H1 (cell line): ENCODE measurements around the gene C19orf38. TPM values are rescaled to one million over a fixed set of nuclear protein-coding genes. Genes with fewer than 3 reads are reported as not detected.

Experiments
- CTCF ChIA-PET: fragments of 300-600 bp; sonication (Branson Sonifier 250); formaldehyde crosslinking; loops from one replicate; lab custom pipeline; 2021; ENCODE audit not compliant: partially characterized antibody; lab: Charles Lee
- POLR2A ChIA-PET: fragments of 300-600 bp; sonication (Branson Sonifier 250); formaldehyde crosslinking; loops from one replicate; lab custom pipeline; 2021; ENCODE audit warnings: inconsistent platforms; ENCODE audit not compliant: partially characterized antibody; lab: Charles Lee
- DNase-seq, 2 experiments: peaks; one replicate each; pipeline versions ENCODE4 v3.0.0 to v3.0.0-alpha.2; 2010 to 2022; ENCODE audit warnings: low spot score in 2 of 2, low read depth in 1 of 2, mixed read lengths in 1 of 2
- FAIRE-seq: peaks from 2 replicates; lab custom pipeline; 2011; peaks lifted over from hg19 to GRCh38; lab: Jason Lieb, UNC
- H2AFZ ChIP-seq: 2 replicates; pipeline ENCODE4 v1.8.1; 2012; ENCODE audit warnings: low read length, inconsistent platforms
- H2AK5ac ChIP-seq: 2 replicates; pipeline ENCODE4 v1.6.1; 2013; ENCODE audit warnings: low read depth, low read length
- H2BK120ac ChIP-seq: replicated peaks from 2 replicates; pipeline ENCODE3; 2013; ENCODE audit warnings: low read depth, low read length, inconsistent platforms
- H2BK12ac ChIP-seq: 2 replicates; pipeline ENCODE4 v1.6.1; 2013; ENCODE audit warnings: low read depth, low read length
- H2BK15ac ChIP-seq: 2 replicates; pipeline ENCODE4 v1.6.1; 2013; ENCODE audit warnings: low read length
- H2BK20ac ChIP-seq: 2 replicates; pipeline ENCODE4 v1.6.1; 2013; ENCODE audit warnings: low read length
- H2BK5ac ChIP-seq: 2 replicates; pipeline ENCODE4 v1.6.1; 2013; ENCODE audit warnings: low read depth, low read length
- H3K14ac ChIP-seq: 2 replicates; pipeline ENCODE4 v1.6.1; 2013; ENCODE audit warnings: inconsistent platforms; ENCODE audit not compliant: insufficient read length
- H3K18ac ChIP-seq: 2 replicates; pipeline ENCODE4 v1.6.1; 2013; ENCODE audit warnings: low read length; ENCODE audit errors: extremely low read depth
- H3K23ac ChIP-seq: 2 replicates; pipeline ENCODE4 v1.6.1; 2013; ENCODE audit warnings: inconsistent platforms; ENCODE audit not compliant: insufficient read length
- H3K23me2 ChIP-seq: 2 replicates; pipeline ENCODE4 v1.6.1; 2013; ENCODE audit warnings: low read depth, low read length
- H3K27ac ChIP-seq: 2 replicates; pipeline ENCODE4 v1.6.1; 2011; ENCODE audit warnings: low read depth, low read length, inconsistent platforms
- H3K27me3 ChIP-seq, 4 experiments: replicated peaks in 1 of 4; 1 replicate in 1 of 4; 2 replicates in 3 of 4; pipeline versions ENCODE4 v1.6.1 to v1.8.1; 2011 to 2013; ENCODE audit warnings: low read length in 3 of 4, mild to moderate bottlenecking in 3 of 4, inconsistent platforms in 2 of 4, mixed read lengths in 2 of 4, moderate library complexity in 1 of 4; ENCODE audit not compliant: control insufficient read depth in 3 of 4, insufficient read depth in 3 of 4; ENCODE audit errors: extremely low read depth in 1 of 4
- H3K36me3 ChIP-seq, 4 experiments: 2 replicates each; pipeline versions ENCODE4 v1.6.1 to v1.8.1; 2011 to 2013; ENCODE audit warnings: mild to moderate bottlenecking in 4 of 4, low read length in 3 of 4, moderate library complexity in 2 of 4, control low read depth in 1 of 4, inconsistent platforms in 1 of 4; ENCODE audit not compliant: insufficient read depth in 4 of 4, control insufficient read depth in 2 of 4
- H3K4ac ChIP-seq: replicated peaks from 2 replicates; pipeline ENCODE3; 2013; ENCODE audit warnings: low read length, low read depth, mixed read lengths, inconsistent platforms; ENCODE audit not compliant: insufficient read length
- H3K4me1 ChIP-seq, 4 experiments: replicated peaks in 1 of 4; 1 replicate in 1 of 4; 2 replicates in 3 of 4; pipeline versions ENCODE4 v1.6.1 to v1.8.1; 2011 to 2013; ENCODE audit warnings: low read length in 3 of 4, inconsistent platforms in 2 of 4, mixed read lengths in 1 of 4; ENCODE audit not compliant: insufficient read depth in 4 of 4, control insufficient read depth in 3 of 4
- H3K4me2 ChIP-seq, 2 experiments: 2 replicates each; pipeline versions ENCODE4 v1.6.1 to v1.8.1; 2011 to 2013; ENCODE audit warnings: low read depth in 2 of 2, low read length in 2 of 2, control low read depth in 1 of 2, inconsistent platforms in 1 of 2, mild to moderate bottlenecking in 1 of 2; ENCODE audit not compliant: insufficient read depth in 1 of 2
- H3K4me3 ChIP-seq, 4 experiments: fragments of 200-600, 300-600 bp in 1 of 4; sonication (generic), shearing (Covaris generic), sonication (Bioruptor Twin) in 1 of 4; 2 replicates each; pipeline versions ENCODE4 v1.5.1 to v1.8.1; 2011 to 2016; ENCODE audit warnings: low read length in 4 of 4, low read depth in 3 of 4, control low read depth in 2 of 4, inconsistent platforms in 2 of 4, mild to moderate bottlenecking in 2 of 4, mixed read lengths in 1 of 4, moderate library complexity in 1 of 4; ENCODE audit not compliant: insufficient read depth in 2 of 4; ENCODE audit errors: extremely low read depth in 1 of 4
- H3K56ac ChIP-seq: replicated peaks from 2 replicates; pipeline ENCODE3; 2013; ENCODE audit warnings: low read depth, mild to moderate bottlenecking, mixed read lengths, low read length, inconsistent platforms; ENCODE audit not compliant: insufficient read length
- H3K79me1 ChIP-seq: 2 replicates; pipeline ENCODE4 v1.6.1; 2013; ENCODE audit warnings: low read depth, low read length, control low read depth
- H3K79me2 ChIP-seq, 2 experiments: 2 replicates each; pipeline versions ENCODE4 v1.6.1 to v1.8.1; 2012 to 2013; ENCODE audit warnings: low read length in 2 of 2, mild to moderate bottlenecking in 2 of 2, inconsistent platforms in 1 of 2; ENCODE audit not compliant: insufficient read depth in 2 of 2, control insufficient read depth in 1 of 2
- H3K9ac ChIP-seq, 4 experiments: replicated peaks in 1 of 4; 1 replicate in 1 of 4; 2 replicates in 3 of 4; pipeline versions ENCODE4 v1.6.1 to v1.8.1; 2011 to 2013; ENCODE audit warnings: low read depth in 3 of 4, low read length in 3 of 4, control low read depth in 2 of 4, mild to moderate bottlenecking in 2 of 4, moderate library complexity in 2 of 4, inconsistent platforms in 1 of 4; ENCODE audit errors: extremely low read depth in 1 of 4
- H3K9me3 ChIP-seq, 2 experiments: 2 replicates each; pipeline versions ENCODE4 v1.6.1 to v1.8.1; 2012 to 2013; ENCODE audit warnings: mild to moderate bottlenecking in 2 of 2, moderate library complexity in 2 of 2, control low read depth in 1 of 2, inconsistent platforms in 1 of 2, low read depth in 1 of 2, low read length in 1 of 2, mixed read lengths in 1 of 2; ENCODE audit not compliant: insufficient read depth in 2 of 2
- H4K20me1 ChIP-seq, 2 experiments: replicated peaks in 1 of 2; 2 replicates each; pipeline versions ENCODE3 to v1.8.1; 2011 to 2013; ENCODE audit warnings: inconsistent platforms in 2 of 2, low read length in 2 of 2, mild to moderate bottlenecking in 1 of 2; ENCODE audit not compliant: insufficient read depth in 2 of 2, control insufficient read depth in 1 of 2
- H4K5ac ChIP-seq: 2 replicates; pipeline ENCODE4 v1.6.1; 2013; ENCODE audit warnings: low read length, low read depth, mixed read lengths, inconsistent platforms; ENCODE audit not compliant: insufficient read length
- H4K8ac ChIP-seq: 2 replicates; pipeline ENCODE4 v1.8.0; 2013; ENCODE audit warnings: mild to moderate bottlenecking, moderate library complexity, low read length, inconsistent platforms; ENCODE audit not compliant: insufficient read depth; ENCODE audit errors: extremely low read depth
- H4K91ac ChIP-seq: replicated peaks from 2 replicates; pipeline ENCODE3; 2013; ENCODE audit warnings: low read length, mixed read lengths, inconsistent platforms; ENCODE audit not compliant: insufficient read length
- BCL11A ChIP-seq, 2 experiments: IDR thresholded peaks; one replicate each; pipeline ENCODE4 v1.6.1; 2011; ENCODE audit warnings: low read depth in 2 of 2, low read length in 2 of 2, mild to moderate bottlenecking in 2 of 2
- CBX5 ChIP-seq: fragments of 300-800, 300-1000 bp; sonication (generic); IDR thresholded peaks from 2 replicates; pipeline ENCODE4 v1.7.1; 2016; ENCODE audit warnings: antibody characterized with exemption, low read length, low read depth
- CHD2 ChIP-seq: IDR thresholded peaks from 2 replicates; pipeline ENCODE4 v1.6.1; 2012; ENCODE audit warnings: low read length, improper control_type of control experiment
- EGR1 ChIP-seq: IDR thresholded peaks from 2 replicates; pipeline ENCODE4 v1.6.1; 2011; ENCODE audit warnings: low read depth, low read length, borderline replicate concordance
- GABPA ChIP-seq: IDR thresholded peaks from 2 replicates; pipeline ENCODE4 v1.6.1; 2011; ENCODE audit warnings: mild to moderate bottlenecking, low read length, moderate library complexity, borderline replicate concordance; ENCODE audit not compliant: insufficient read depth
- MAX ChIP-seq: IDR thresholded peaks from 2 replicates; pipeline ENCODE4 v1.6.1; 2012; ENCODE audit warnings: inconsistent platforms
- POLR2AphosphoS5 ChIP-seq: IDR thresholded peaks from 2 replicates; pipeline ENCODE4 v1.6.1; 2011; ENCODE audit warnings: low read depth, low read length
- POU5F1 ChIP-seq: IDR thresholded peaks from 2 replicates; pipeline ENCODE4 v1.6.1; 2011; ENCODE audit warnings: low read depth, mild to moderate bottlenecking, low read length, moderate library complexity
- RBBP5 ChIP-seq: IDR thresholded peaks from 2 replicates; pipeline ENCODE4 v1.7.1; 2012; ENCODE audit warnings: low read depth, mild to moderate bottlenecking, inconsistent platforms, low read length, moderate library complexity, borderline replicate concordance
- SIN3A ChIP-seq, 2 experiments: IDR thresholded peaks in 1 of 2; conservative IDR thresholded peaks in 1 of 2; 2 replicates each; pipeline ENCODE4 v1.6.1; 2011 to 2012; ENCODE audit warnings: low read length in 2 of 2, improper control_type of control experiment in 1 of 2, low read depth in 1 of 2, mild to moderate bottlenecking in 1 of 2
- WGBS, 2 experiments: shearing (Covaris generic) in 1 of 2; methylation state at CpG; one replicate each; pipeline versions ENCODE4 v1.1.6 to v1.1.7; 2013 to 2015; ENCODE audit warnings: low lambda C conversion rate in 2 of 2, mixed read lengths in 2 of 2, inconsistent platforms in 1 of 2, low coverage in 1 of 2, missing lambda C conversion rate in 1 of 2; ENCODE audit not compliant: insufficient replicate concordance in 2 of 2, insufficient coverage in 1 of 2, insufficient read length in 1 of 2; ENCODE audit errors: extremely low coverage in 1 of 2, missing lambda C conversion rate in 1 of 2; 5-methylcytosine and 5-hydroxymethylcytosine counted together
- polyA plus RNA-seq, 7 experiments: library from polyadenylated mRNA; depleted of rRNA in 3 of 7; stranded (reverse) in 5 of 7; unstranded in 2 of 7; fragments of >200 nt in 5 of 7; fragments of 200-250 nt in 2 of 7; gene quantifications; 1 replicate in 5 of 7; 2 replicates in 1 of 7; 4 replicates in 1 of 7; pipeline versions ENCODE4 v1.2.1 to v1.2.3, GENCODE V29; 2011 to 2013; ENCODE audit warnings: missing spikeins in 2 of 7, mixed read lengths in 2 of 7
- total RNA-seq: library from RNA; stranded (reverse); fragmentation: NEBNext Ultra II Directional; extraction: Animal tissue kit (Norgen Biotek cat#: 25700); gene quantifications from 2 replicates; pipeline ENCODE4 v1.2.1, GENCODE V29; 2021

Gene C19orf38
- total and polyA plus RNA-seq, 2 of the 8 experiments (the other 6 are each of a cell fraction or from before 2014, with no cell fraction given) = 0.53 TPM; not detected in 1

GRCh38 chr19:10831987-10832938 lies 16.0 kb upstream of the C19orf38 start:
- POLR2A ChIA-PET = interaction anchor here (0.8 to 1.3 kb wide), 3 partner anchors 14 to 176 kb away, joined by 3 read pairs; no protein-coding TSS in a partner anchor
- no peak overlapping the region for H2BK20ac ChIP-seq
- peaks cover 0 to 24% (median 7%) of the 10 kb centered on the region in 4 experiments; a peak in 6 of 8 replicates for H3K36me3 ChIP-seq
- no peak overlapping the region for H2BK12ac ChIP-seq
- H3K79me1 ChIP-seq = peaks cover 4% of the 10 kb centered on the region; the same call in 1 of the 2 replicates
- no peak overlapping the region for H3K9ac ChIP-seq
- H2BK5ac ChIP-seq = no peak overlapping the region
- peaks cover 0 to 4% of the 10 kb centered on the region in 2 experiments; a peak in 1 of 4 replicates for H3K9me3 ChIP-seq
- no peak overlapping the region for H2BK120ac ChIP-seq
- H2AFZ ChIP-seq = no peak overlapping the region
- 0 out of 2 replicates have a peak overlapping the region, but pooled peaks have one; percentile 42 for H4K8ac ChIP-seq
- H3K23ac ChIP-seq = no peak overlapping the region
- H3K14ac ChIP-seq = no peak overlapping the region
- H3K18ac ChIP-seq = no peak overlapping the region
- FAIRE-seq = no peak
- no peak overlapping the region for H4K91ac ChIP-seq
- H3K56ac ChIP-seq = no peak overlapping the region
- H3K79me2 ChIP-seq = no peaks in the 10 kb centered on the region
- peaks cover 8% of the 10 kb centered on the region; the same call in 1 of the 2 replicates for H3K23me2 ChIP-seq
- CTCF ChIA-PET = interaction anchor here (1.0 to 4.1 kb wide), 4 partner anchors 10 to 32 kb away, joined by 3 to 22 read pairs (median 6); no protein-coding TSS in a partner anchor
- no peak overlapping the region for H3K4me3 ChIP-seq
- no peak overlapping the region for H2BK15ac ChIP-seq
- no peak overlapping the region for H2AK5ac ChIP-seq
- no peak overlapping the region for H4K5ac ChIP-seq
- H3K27me3 ChIP-seq = peaks cover 0 to 4% (median 0%) of the 10 kb centered on the region in 4 experiments; a peak in 1 of 7 replicates
- WGBS, 2 experiments = 93% methylated on average over 28 of the region's 28 CpGs; no CpG with 5 or more reads in 1 of the 2 experiments
- TF ChIP-seq CBX5 = no peak
- no peak for TF ChIP-seq BCL11A (IDR thresholded peaks at IDR 0.05; ENCODE audit: low read depth in 2 of 2, low read length in 2 of 2)
- no peak for TF ChIP-seq POU5F1
- no peak for TF ChIP-seq EGR1
- no peak for TF ChIP-seq RBBP5
- no peak for TF ChIP-seq MAX
- no peak for TF ChIP-seq GABPA
- no peak; the same call in 1 of the 2 replicates for TF ChIP-seq POLR2AphosphoS5
- TF ChIP-seq CHD2 = no peak
- no peak for TF ChIP-seq SIN3A (conservative IDR thresholded peaks at IDR 0.05 in 1 of 2, IDR thresholded peaks at IDR 0.05 in 1 of 2; ENCODE audit: low read depth in 1 of 2, low read length in 2 of 2)
- TF ChIP-seq, all 59 proteins: peak for 0
- H3K4me2 ChIP-seq = no peak overlapping the region
- no peak for DNase-seq
- H3K4ac ChIP-seq = no peak overlapping the region
- peaks cover 0 to 10% (median 6%) of the 10 kb centered on the region in 4 experiments; a peak in 6 of 7 replicates for H3K4me1 ChIP-seq
- peaks cover 0 to 10% of the 10 kb centered on the region in 2 experiments for H4K20me1 ChIP-seq
- H3K27ac ChIP-seq = no peak overlapping the region
